ENCODE measurements around the gene NR2E3. TPM values are rescaled to one million over a fixed set of nuclear protein-coding genes. Genes with fewer than 3 reads are reported as not detected.

The NR2E3 gene
- polyA plus RNA-seq, 3 donors: not detected

DNA sequence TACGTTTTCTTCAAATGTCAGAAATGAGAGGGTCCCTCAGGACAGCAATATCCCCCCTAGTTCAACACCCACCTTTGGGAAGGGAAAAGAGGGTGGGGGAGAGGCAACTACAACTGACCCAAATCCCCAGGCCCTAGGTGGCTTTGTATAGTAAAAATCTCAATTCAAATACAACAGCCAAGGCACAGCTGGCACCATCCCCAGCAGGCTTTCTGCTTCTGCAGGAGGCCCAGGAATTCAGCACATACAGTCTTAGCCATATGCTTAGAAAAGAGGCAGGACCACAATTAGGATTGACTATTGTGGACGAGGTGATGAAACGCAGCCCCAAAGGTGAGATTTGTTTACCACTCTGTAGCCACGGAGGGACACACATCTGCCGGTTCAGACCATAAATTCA is 15.8 kb downstream of the NR2E3 start:
- 100% methylated on average over 2 of the region's 5 CpGs for WGBS (ENCODE audit: insufficient coverage)
- intact Hi-C loops (cut with micrococcal nuclease): no loop called here
- no peak overlapping the region for H3K4me2 ChIP-seq (replicated peaks; ENCODE audit: extremely low read depth, low read length, poor library complexity, severe bottlenecking)
- H3K36me3 Mint-ChIP-seq: peaks cover 57 to 63% of the 10 kb centered on the region in 2 donors
- no peak overlapping the region for H3K4me3 Mint-ChIP-seq
- no peaks in the 10 kb centered on the region for H3K79me2 ChIP-seq (ENCODE audit: insufficient read depth, low read length)
- peaks cover 6 to 20% of the 10 kb centered on the region in 2 donors for H3K9me3 ChIP-seq (replicated peaks in 1 of 2; ENCODE audit: control insufficient read depth in 1 of 2, insufficient read depth in 1 of 2, low read length in 2 of 2)
- no peak overlapping the region for H3K9ac ChIP-seq (ENCODE audit: insufficient read depth, low read length, poor library complexity, severe bottlenecking)
- H3K9me3 Mint-ChIP-seq: peaks cover 9 to 36% (median 21%) of the 10 kb centered on the region in 7 donors
- peaks cover 2% of the 10 kb centered on the region for H3K4me1 Mint-ChIP-seq
- no peaks in the 10 kb centered on the region for H3K4me1 ChIP-seq (ENCODE audit: control insufficient read depth in 1 of 2, insufficient read depth in 2 of 2, low read length in 2 of 2)
- DNase-seq: no peak
- no peak overlapping the region for H2AFZ ChIP-seq (ENCODE audit: insufficient read depth, low read depth, low read length, poor library complexity, severe bottlenecking)
- H3K27ac Mint-ChIP-seq: no peak overlapping the region
- TF ChIP-seq, protein P1, sequence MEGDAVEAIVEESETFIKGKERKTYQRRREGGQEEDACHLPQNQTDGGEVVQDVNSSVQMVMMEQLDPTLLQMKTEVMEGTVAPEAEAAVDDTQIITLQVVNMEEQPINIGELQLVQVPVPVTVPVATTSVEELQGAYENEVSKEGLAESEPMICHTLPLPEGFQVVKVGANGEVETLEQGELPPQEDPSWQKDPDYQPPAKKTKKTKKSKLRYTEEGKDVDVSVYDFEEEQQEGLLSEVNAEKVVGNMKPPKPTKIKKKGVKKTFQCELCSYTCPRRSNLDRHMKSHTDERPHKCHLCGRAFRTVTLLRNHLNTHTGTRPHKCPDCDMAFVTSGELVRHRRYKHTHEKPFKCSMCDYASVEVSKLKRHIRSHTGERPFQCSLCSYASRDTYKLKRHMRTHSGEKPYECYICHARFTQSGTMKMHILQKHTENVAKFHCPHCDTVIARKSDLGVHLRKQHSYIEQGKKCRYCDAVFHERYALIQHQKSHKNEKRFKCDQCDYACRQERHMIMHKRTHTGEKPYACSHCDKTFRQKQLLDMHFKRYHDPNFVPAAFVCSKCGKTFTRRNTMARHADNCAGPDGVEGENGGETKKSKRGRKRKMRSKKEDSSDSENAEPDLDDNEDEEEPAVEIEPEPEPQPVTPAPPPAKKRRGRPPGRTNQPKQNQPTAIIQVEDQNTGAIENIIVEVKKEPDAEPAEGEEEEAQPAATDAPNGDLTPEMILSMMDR (IDR thresholded peaks at IDR 0.05): no peak
- H3K4me3 ChIP-seq (replicated peaks in 1 of 3; ENCODE audit: low read depth in 2 of 3, low read length in 3 of 3): no peak overlapping the region
- peaks cover 5 to 81% of the 10 kb centered on the region in 2 donors for H3K36me3 ChIP-seq (replicated peaks in 1 of 2; ENCODE audit: control insufficient read depth in 1 of 2, insufficient read depth in 2 of 2, low read length in 2 of 2)
- peaks cover 0 to 2% (median 0%) of the 10 kb centered on the region in 3 donors for H3K27me3 Mint-ChIP-seq (ENCODE audit: low read depth in 3 of 3)
- no peaks in the 10 kb centered on the region for H4K20me1 ChIP-seq (ENCODE audit: insufficient read depth, low read length)
- no peak overlapping the region for H3K27ac ChIP-seq (ENCODE audit: low read depth in 1 of 2, low read length in 2 of 2)
- no peaks in the 10 kb centered on the region for H3K27me3 ChIP-seq (ENCODE audit: control insufficient read depth in 2 of 2, insufficient read depth in 2 of 2, low read length in 2 of 2)

DNA sequence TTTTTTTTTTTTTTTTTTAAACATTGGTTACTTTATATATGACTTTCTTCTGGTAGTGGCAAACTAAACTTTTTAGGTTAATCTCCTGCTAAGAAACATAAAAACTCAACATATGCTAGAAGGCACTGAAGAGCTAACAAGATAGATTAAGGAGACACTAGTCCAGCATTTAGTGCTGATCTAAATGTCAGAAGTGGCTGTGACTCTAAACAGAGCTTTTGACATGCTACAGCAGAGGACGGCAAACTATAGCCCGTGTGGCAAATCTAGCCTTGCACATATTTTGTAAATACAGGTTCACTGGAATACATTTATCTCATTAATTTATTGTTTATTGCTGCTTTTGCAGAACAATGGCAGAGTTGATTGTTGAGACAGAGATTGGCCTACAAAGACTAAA is 20.6 kb downstream of the NR2E3 start:
- H3K79me2 ChIP-seq (ENCODE audit: insufficient read depth, low read length): no peaks in the 10 kb centered on the region

More for the DNA sequence above, 20.6 kb downstream of the NR2E3 start:
- Histone ChIP-seq H2AFZ (ENCODE audit: insufficient read depth, low read depth, low read length, poor library complexity, severe bottlenecking) (no peak overlapping the region), H3K27me3 (ENCODE audit: control insufficient read depth in 2 of 2, insufficient read depth in 2 of 2, low read length in 2 of 2) (no peaks in the 10 kb centered on the region), H3K4me1 (ENCODE audit: control insufficient read depth in 1 of 2, insufficient read depth in 2 of 2, low read length in 2 of 2) (no peaks in the 10 kb centered on the region), H3K36me3 (replicated peaks in 1 of 2; ENCODE audit: control insufficient read depth in 1 of 2, insufficient read depth in 2 of 2, low read length in 2 of 2) (peaks cover 5 to 42% of the 10 kb centered on the region in 2 donors), H3K9ac (ENCODE audit: insufficient read depth, low read length, poor library complexity, severe bottlenecking) (no peak overlapping the region), H3K4me3 (replicated peaks in 1 of 3; ENCODE audit: low read depth in 2 of 3, low read length in 3 of 3) (no peak overlapping the region), H3K9me3 (replicated peaks in 1 of 2; ENCODE audit: control insufficient read depth in 1 of 2, insufficient read depth in 1 of 2, low read length in 2 of 2) (no peaks in the 10 kb centered on the region), H3K27ac (ENCODE audit: low read depth in 1 of 2, low read length in 2 of 2) (no peak overlapping the region), H4K20me1 (ENCODE audit: insufficient read depth, low read length) (no peaks in the 10 kb centered on the region), H3K4me2 (replicated peaks; ENCODE audit: extremely low read depth, low read length, poor library complexity, severe bottlenecking) (no peak overlapping the region)
- H3K9me3 Mint-ChIP-seq: peaks cover 0 to 5% (median 0%) of the 10 kb centered on the region in 7 donors
- intact Hi-C loops (cut with micrococcal nuclease): no loop called here
- TF ChIP-seq, protein P1 (IDR thresholded peaks at IDR 0.05): no peak
- peaks cover 0 to 2% (median 0%) of the 10 kb centered on the region in 3 donors for H3K27me3 Mint-ChIP-seq (ENCODE audit: low read depth in 3 of 3)
- H3K27ac Mint-ChIP-seq: no peak overlapping the region
- peaks cover 33 to 45% of the 10 kb centered on the region in 2 donors for H3K36me3 Mint-ChIP-seq
- DNase-seq: no peak
- peaks cover 2% of the 10 kb centered on the region for H3K4me1 Mint-ChIP-seq
- whole genome bisulfite sequencing (ENCODE audit: insufficient coverage): no CpG with 5 or more reads among the region's 2 CpGs
- H3K4me3 Mint-ChIP-seq: no peak overlapping the region

Measured in CD14-positive monocyte (primary cell).